H1 (cell line): ENCODE results near the gene HDAC11. TPM values are rescaled to one million over a fixed set of nuclear protein-coding genes. Genes with fewer than 3 reads are reported as not detected.

Experiments used
- BACH1 ChIP-seq: IDR thresholded peaks from 2 replicates; pipeline ENCODE4 v1.6.1; 2012; ENCODE audit warnings: low read length, improper control_type of control experiment
- BRCA1 ChIP-seq: IDR thresholded peaks from 2 replicates; pipeline ENCODE4 v1.6.1; 2012; ENCODE audit warnings: low read depth, low read length, improper control_type of control experiment
- HDAC6 ChIP-seq: IDR thresholded peaks from one replicate; pipeline ENCODE4 v1.7.1; 2012; ENCODE audit warnings: low read depth, mild to moderate bottlenecking, inconsistent platforms, low read length, moderate library complexity
- ZNF274 ChIP-seq: IDR thresholded peaks from 2 replicates; pipeline ENCODE4 v1.7.0; 2012; ENCODE audit warnings: low read length, borderline replicate concordance; ENCODE audit errors: extremely low read depth
- polyA plus RNA-seq, 7 experiments: library from polyadenylated mRNA; depleted of rRNA in 3 of 7; stranded (reverse) in 5 of 7; unstranded in 2 of 7; fragments of >200 nt in 5 of 7; fragments of 200-250 nt in 2 of 7; gene quantifications; 1 replicate in 5 of 7; 2 replicates in 1 of 7; 4 replicates in 1 of 7; pipeline versions ENCODE4 v1.2.1 to v1.2.3, GENCODE V29; 2011 to 2013; ENCODE audit warnings: missing spikeins in 2 of 7, mixed read lengths in 2 of 7
- total RNA-seq: library from RNA; stranded (reverse); fragmentation: NEBNext Ultra II Directional; extraction: Animal tissue kit (Norgen Biotek cat#: 25700); gene quantifications from 2 replicates; pipeline ENCODE4 v1.2.1, GENCODE V29; 2021

The HDAC11 gene
- total and polyA plus RNA-seq, 2 of the 8 experiments (the other 6 are each of a cell fraction or from before 2014, with no cell fraction given), result 6.8 to 7.4 TPM

- no peak for TF ChIP-seq BRCA1
- no peak for TF ChIP-seq BACH1
- no peak for TF ChIP-seq ZNF274
- no peak for TF ChIP-seq HDAC6
Measured at GRCh38 chr3:13483286-13483685, 3.2 kb downstream of the HDAC11 start (continued).
